Keratinocyte (primary cell): ENCODE measurements around the gene TCN1.

Experiments used
- EZH2 ChIP-seq: IDR thresholded peaks from one replicate; pipeline ENCODE4 v1.6.1; 2012; ENCODE audit warnings: inconsistent platforms, mild to moderate bottlenecking, low read length, moderate library complexity
- TF ChIP-seq, protein P1 (sequence below), 3 experiments: IDR thresholded peaks in 1 of 3; conservative IDR thresholded peaks in 1 of 3; optimal IDR thresholded peaks in 1 of 3; 2 replicates in 2 of 3; 3 replicates in 1 of 3; pipeline versions ENCODE3 to v1.5.1; 2011; ENCODE audit warnings: low read length in 3 of 3, mild to moderate bottlenecking in 3 of 3, moderate library complexity in 2 of 3, control low read depth in 1 of 3, inconsistent platforms in 1 of 3; ENCODE audit not compliant: insufficient read depth in 2 of 3; ENCODE audit errors: extremely low read depth in 1 of 3

DNA sequence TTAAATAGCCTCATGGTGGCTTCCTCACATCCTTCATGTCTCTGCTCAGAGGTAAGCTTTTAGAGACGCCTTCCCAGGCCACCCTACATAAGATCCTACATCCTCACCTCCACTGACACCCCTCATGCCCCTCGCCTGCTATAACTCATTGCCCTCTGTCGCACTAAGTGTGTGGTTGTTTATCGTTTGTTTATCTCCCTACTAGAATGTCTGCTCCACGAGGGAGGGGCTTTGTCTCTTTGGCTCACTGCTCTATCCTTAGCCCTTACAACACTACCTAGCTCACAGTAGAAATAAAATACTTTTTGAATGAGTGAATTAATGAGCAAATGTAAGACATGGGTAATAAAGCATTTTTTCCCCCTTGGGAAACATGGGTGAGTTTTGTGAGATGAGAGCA is 19.7 kb downstream of the TCN1 start:
- TF ChIP-seq, protein P1, sequence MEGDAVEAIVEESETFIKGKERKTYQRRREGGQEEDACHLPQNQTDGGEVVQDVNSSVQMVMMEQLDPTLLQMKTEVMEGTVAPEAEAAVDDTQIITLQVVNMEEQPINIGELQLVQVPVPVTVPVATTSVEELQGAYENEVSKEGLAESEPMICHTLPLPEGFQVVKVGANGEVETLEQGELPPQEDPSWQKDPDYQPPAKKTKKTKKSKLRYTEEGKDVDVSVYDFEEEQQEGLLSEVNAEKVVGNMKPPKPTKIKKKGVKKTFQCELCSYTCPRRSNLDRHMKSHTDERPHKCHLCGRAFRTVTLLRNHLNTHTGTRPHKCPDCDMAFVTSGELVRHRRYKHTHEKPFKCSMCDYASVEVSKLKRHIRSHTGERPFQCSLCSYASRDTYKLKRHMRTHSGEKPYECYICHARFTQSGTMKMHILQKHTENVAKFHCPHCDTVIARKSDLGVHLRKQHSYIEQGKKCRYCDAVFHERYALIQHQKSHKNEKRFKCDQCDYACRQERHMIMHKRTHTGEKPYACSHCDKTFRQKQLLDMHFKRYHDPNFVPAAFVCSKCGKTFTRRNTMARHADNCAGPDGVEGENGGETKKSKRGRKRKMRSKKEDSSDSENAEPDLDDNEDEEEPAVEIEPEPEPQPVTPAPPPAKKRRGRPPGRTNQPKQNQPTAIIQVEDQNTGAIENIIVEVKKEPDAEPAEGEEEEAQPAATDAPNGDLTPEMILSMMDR (optimal IDR thresholded peaks at IDR 0.05 in 1 of 3, IDR thresholded peaks at IDR 0.05 in 1 of 3, conservative IDR thresholded peaks at IDR 0.05 in 1 of 3; ENCODE audit: extremely low read depth in 1 of 3, insufficient read depth in 2 of 3, low read length in 3 of 3) = no peak
- TF ChIP-seq EZH2 = no peak
